PC-3 (cell line): ENCODE data around the gene SKIDA1. TPM values are rescaled to one million over a fixed set of nuclear protein-coding genes. Genes with fewer than 3 reads are reported as not detected.

Experiments
- ATAC-seq: fragments of 200-7000 bp; cut with Tn5 transposase; 2 replicates; pipeline ENCODE4 v1.9.1; 2020; ENCODE audit warnings: mild to moderate bottlenecking, moderate library complexity
- BruUV-seq: library from RNA; stranded (reverse); fragments of 400-500 nt; replicated peaks from 2 replicates; lab custom pipeline; 2021; lab: Mats Ljungman, UMichigan
- CTCF ChIA-PET: fragments of 300-600 bp; sonication (Branson Sonifier 250); formaldehyde crosslinking; loops from one replicate; lab custom pipeline; 2022; ENCODE audit warnings: antibody characterized with exemption; lab: Charles Lee
- POLR2A ChIA-PET: fragments of 300-600 bp; sonication (Branson Sonifier 250); formaldehyde crosslinking; loops from one replicate; lab custom pipeline; 2022; ENCODE audit warnings: antibody characterized with exemption; ENCODE audit not compliant: unreplicated experiment; lab: Charles Lee
- DNase-seq: peaks from one replicate; pipeline ENCODE4 v3.0.0-alpha.2; 2015
- H2AFZ ChIP-seq: fragments of 300-600 bp; sonication (generic); 2 replicates; pipeline ENCODE4 v1.6.0; 2016; ENCODE audit warnings: antibody characterized with exemption, low read length
- H3F3A ChIP-seq: fragments of 300-600 bp; sonication (generic); one replicate; pipeline ENCODE4 v1.6.0; 2017; ENCODE audit warnings: antibody characterized with exemption, low read length, control low read depth, mild to moderate bottlenecking; ENCODE audit not compliant: unreplicated experiment
- H3K27ac ChIP-seq: fragments of 300-600 bp; sonication (generic); 2 replicates; pipeline ENCODE4 v1.5.1; 2016; ENCODE audit warnings: mild to moderate bottlenecking, low read length
- H3K27me3 ChIP-seq: fragments of 300-600 bp; sonication (generic); 2 replicates; pipeline ENCODE4 v1.6.1; 2016; ENCODE audit warnings: low read length, mixed read lengths
- H3K36me3 ChIP-seq: fragments of 300-600 bp; sonication (generic); 2 replicates; pipeline ENCODE4 v1.6.1; 2016; ENCODE audit warnings: low read depth, mixed run types, low read length, mixed read lengths
- H3K4me1 ChIP-seq: fragments of 300-600 bp; sonication (generic); 2 replicates; pipeline ENCODE4 v1.5.1; 2016; ENCODE audit warnings: low read length; ENCODE audit not compliant: insufficient read depth
- H3K4me2 ChIP-seq: fragments of 300-600 bp; sonication (generic); 2 replicates; pipeline ENCODE4 v1.6.0; 2016; ENCODE audit warnings: low read length
- H3K4me3 ChIP-seq: fragments of 300-600 bp; sonication (generic); 2 replicates; pipeline ENCODE4 v1.5.1; 2016; ENCODE audit warnings: mild to moderate bottlenecking, low read length, mixed read lengths
- H3K79me2 ChIP-seq: fragments of 300-600 bp; sonication (generic); 2 replicates; pipeline ENCODE4 v1.6.1; 2017; ENCODE audit warnings: low read length, mixed read lengths
- H3K9ac ChIP-seq: fragments of 300-600 bp; sonication (generic); 2 replicates; pipeline ENCODE4 v1.6.0; 2016; ENCODE audit warnings: mild to moderate bottlenecking, low read length
- H3K9me2 ChIP-seq: fragments of 300-600 bp; sonication (generic); replicated peaks from 2 replicates; pipeline ENCODE4 v1.6.1; 2016; ENCODE audit warnings: mixed run types, low read length, mixed read lengths
- H3K9me3 ChIP-seq: fragments of 300-600 bp; sonication (generic); 2 replicates; pipeline ENCODE4 v1.6.1; 2016; ENCODE audit warnings: low read length, mixed read lengths
- H4K20me1 ChIP-seq: fragments of 300-600 bp; sonication (generic); 2 replicates; pipeline ENCODE4 v1.6.1; 2016; ENCODE audit warnings: low read length, mixed read lengths
- EZH2 ChIP-seq: fragments of 300-600 bp; sonication (generic); IDR thresholded peaks from one replicate; pipeline ENCODE4 v1.6.1; 2017; ENCODE audit warnings: antibody characterized with exemption, mild to moderate bottlenecking, low read length; ENCODE audit not compliant: unreplicated experiment
- EZH2phosphoT487 ChIP-seq: fragments of 300-600 bp; sonication (generic); IDR thresholded peaks from 2 replicates; pipeline ENCODE4 v1.6.1; 2018; ENCODE audit warnings: mild to moderate bottlenecking, antibody characterized with exemption, low read length, borderline replicate concordance
- intact Hi-C: fragments of 100-400 bp; cut with micrococcal nuclease; formaldehyde crosslinking; loops from 2 replicates; pipeline ENCODE4 v1.9.0; 2023
- total RNA-seq: library from RNA; depleted of rRNA; stranded (reverse); fragments of >200 nt; gene quantifications from 2 replicates; pipeline ENCODE4 v1.2.3, GENCODE V29; 2014
- TF ChIP-seq, protein P1 (sequence below): fragments of 300-600 bp; sonication (generic); conservative IDR thresholded peaks from 2 replicates; pipeline ENCODE4 v1.5.1; 2017; ENCODE audit warnings: antibody characterized with exemption, low read depth, mild to moderate bottlenecking, low read length

The SKIDA1 gene
- total RNA-seq, 1 experiment from 2014 or later, result 0.26 TPM

DNA sequence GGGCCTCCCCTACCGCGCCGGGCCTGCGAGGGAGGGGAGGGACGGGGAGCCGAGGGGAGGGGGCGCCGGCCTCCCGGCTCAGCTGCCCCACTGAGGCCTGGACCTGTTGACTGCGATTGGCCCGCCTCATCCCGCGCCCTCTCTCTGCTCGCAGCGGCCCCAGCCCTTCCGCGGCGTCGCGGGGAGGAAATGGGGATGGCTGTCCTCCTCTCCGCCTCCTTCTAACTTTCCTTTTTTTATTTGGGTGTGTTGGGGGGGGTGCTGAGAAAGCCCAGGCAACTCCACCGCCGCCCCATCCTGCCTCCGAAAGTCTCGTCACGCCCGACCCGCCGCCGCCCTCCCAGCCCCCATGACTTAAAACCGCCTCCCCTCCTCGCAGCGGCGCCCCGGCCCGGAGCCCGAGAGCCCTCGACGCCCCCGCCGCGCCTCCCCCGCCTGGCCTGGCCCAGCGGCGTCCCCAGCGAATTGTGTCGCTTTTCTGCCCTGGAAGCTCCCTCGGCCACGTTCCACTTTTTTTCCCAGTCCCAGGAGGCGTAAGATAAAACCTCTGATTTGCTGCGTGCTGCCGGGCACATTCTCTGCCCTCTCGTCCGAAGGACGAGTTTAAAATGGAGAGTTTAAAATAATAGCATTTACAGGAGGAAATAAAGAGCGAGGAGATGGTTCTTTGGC lies 842 bp upstream of the SKIDA1 start:
- ChIA-PET POLR2A (interaction anchor here (0.6 to 1.0 kb wide), 3 partner anchors 28 to 37 kb away, joined by 3 to 9 read pairs (median 5); no protein-coding TSS in a partner anchor), CTCF (interaction anchor here (1.1 kb wide), 1 partner anchor 29 kb away, joined by 3 read pairs; no protein-coding TSS in a partner anchor)
- Histone ChIP-seq H3K9ac (peak overlapping the region; percentile 89), H3K9me2 (no peaks in the 10 kb centered on the region), H3K27me3 (no peaks in the 10 kb centered on the region), H2AFZ (peak overlapping the region; percentile 99), H4K20me1 (no peaks in the 10 kb centered on the region), H3K4me2 (peak overlapping the region; percentile 99), H3K4me3 (peak overlapping the region; percentile 81), H3K27ac (peak overlapping the region; percentile 81), H3K9me3 (no peaks in the 10 kb centered on the region), H3K79me2 (no peaks in the 10 kb centered on the region), H3K36me3 (no peaks in the 10 kb centered on the region), H3K4me1 (peaks cover 18% of the 10 kb centered on the region), H3F3A (no peaks in the 10 kb centered on the region)
- DNase-seq (peak; percentile 49), ATAC-seq (peak; percentile 62)
- BruUV-seq, result TSS peak; percentile 85
- intact Hi-C loops, result loop anchor here (10.0 kb wide), 2 partner anchors 198 to 362 kb away; no protein-coding TSS in a partner anchor
- TF ChIP-seq EZH2, result no peak
- TF ChIP-seq, protein P1, sequence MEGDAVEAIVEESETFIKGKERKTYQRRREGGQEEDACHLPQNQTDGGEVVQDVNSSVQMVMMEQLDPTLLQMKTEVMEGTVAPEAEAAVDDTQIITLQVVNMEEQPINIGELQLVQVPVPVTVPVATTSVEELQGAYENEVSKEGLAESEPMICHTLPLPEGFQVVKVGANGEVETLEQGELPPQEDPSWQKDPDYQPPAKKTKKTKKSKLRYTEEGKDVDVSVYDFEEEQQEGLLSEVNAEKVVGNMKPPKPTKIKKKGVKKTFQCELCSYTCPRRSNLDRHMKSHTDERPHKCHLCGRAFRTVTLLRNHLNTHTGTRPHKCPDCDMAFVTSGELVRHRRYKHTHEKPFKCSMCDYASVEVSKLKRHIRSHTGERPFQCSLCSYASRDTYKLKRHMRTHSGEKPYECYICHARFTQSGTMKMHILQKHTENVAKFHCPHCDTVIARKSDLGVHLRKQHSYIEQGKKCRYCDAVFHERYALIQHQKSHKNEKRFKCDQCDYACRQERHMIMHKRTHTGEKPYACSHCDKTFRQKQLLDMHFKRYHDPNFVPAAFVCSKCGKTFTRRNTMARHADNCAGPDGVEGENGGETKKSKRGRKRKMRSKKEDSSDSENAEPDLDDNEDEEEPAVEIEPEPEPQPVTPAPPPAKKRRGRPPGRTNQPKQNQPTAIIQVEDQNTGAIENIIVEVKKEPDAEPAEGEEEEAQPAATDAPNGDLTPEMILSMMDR, result no peak
- no peak for TF ChIP-seq EZH2phosphoT487

DNA sequence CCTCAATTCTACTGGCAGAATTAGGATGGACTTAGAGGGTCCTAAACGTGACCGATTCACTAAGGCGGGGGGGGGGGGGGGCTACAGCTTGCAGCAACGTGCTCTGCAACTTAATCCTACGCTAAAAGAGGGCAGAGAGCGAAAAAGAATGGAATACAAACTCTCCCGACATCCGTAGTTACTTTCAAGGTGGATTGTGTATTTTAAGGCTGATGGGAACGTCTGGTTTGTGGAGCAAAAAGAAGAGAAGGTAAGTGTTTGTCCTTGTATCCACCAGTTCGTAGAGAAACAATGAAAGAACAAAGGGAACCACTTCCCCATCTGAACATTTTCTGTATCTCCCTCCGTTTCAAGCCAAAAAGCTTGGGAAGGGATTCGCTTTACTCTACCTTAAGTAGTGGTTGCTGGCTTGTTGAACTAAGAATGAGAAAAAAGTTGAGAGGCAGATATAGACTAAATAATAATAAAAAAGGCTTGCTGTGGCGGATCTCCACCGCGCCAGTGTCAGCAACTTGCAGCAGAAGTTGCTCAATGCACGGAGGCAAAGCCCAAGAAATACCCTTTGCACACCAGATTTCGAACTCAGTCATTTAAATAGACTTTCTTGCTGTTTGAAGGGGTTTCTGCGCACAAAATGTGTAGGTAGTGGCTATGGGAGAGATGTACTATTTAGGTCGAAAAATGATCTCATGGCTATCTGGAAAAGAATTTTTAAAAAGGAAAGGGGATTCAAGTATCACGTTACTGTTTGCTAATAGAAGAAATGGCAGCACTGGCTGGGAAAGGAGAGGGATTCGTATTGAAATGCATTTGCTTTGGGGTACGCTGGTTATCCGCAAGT lies 736 bp downstream of the SKIDA1 start:
- no peak for ATAC-seq
- Histone ChIP-seq H3K4me3 (peak overlapping the region; percentile 81), H3K36me3 (no peaks in the 10 kb centered on the region), H3K4me2 (peak overlapping the region; percentile 99), H4K20me1 (no peaks in the 10 kb centered on the region), H3K27ac (0 out of 2 replicates have a peak overlapping the region, but pooled peaks have one; percentile 81), H3F3A (no peaks in the 10 kb centered on the region), H3K27me3 (no peaks in the 10 kb centered on the region), H2AFZ (peak overlapping the region; percentile 99), H3K9me2 (no peaks in the 10 kb centered on the region), H3K9ac (peak overlapping the region; percentile 89; the same call in 1 of the 2 replicates), H3K4me1 (peaks cover 22% of the 10 kb centered on the region), H3K79me2 (no peaks in the 10 kb centered on the region), H3K9me3 (no peaks in the 10 kb centered on the region)
- no peak for DNase-seq
- intact Hi-C loops, result loop anchor here (10.0 kb wide), 2 partner anchors 200 to 360 kb away; no protein-coding TSS in a partner anchor
- CTCF ChIA-PET, result interaction anchor here (1.1 kb wide), 1 partner anchor 28 kb away, joined by 3 read pairs; no protein-coding TSS in a partner anchor
- POLR2A ChIA-PET, result interaction anchor here (0.7 to 1.0 kb wide), 2 partner anchors 28 to 232 kb away, joined by 3 to 4 read pairs; no protein-coding TSS in a partner anchor
- BruUV-seq, result TSS peak; percentile 25
- TF ChIP-seq EZH2phosphoT487, result no peak
- TF ChIP-seq, protein P1, result no peak
- TF ChIP-seq EZH2, result no peak
